ENCODE results near the gene OSER1. TPM values are rescaled to one million over a fixed set of nuclear protein-coding genes. Genes with fewer than 3 reads are reported as not detected.
"Not testable (repeated sequence)": the region's sequence is repeated elsewhere in the genome, so short reads cannot be mapped to it uniquely, and the experiment has no call there.

OSER1 gene
- polyA plus RNA-seq, 3 donors: 49.7 to 56.7 (median 50.7) TPM

DNA sequence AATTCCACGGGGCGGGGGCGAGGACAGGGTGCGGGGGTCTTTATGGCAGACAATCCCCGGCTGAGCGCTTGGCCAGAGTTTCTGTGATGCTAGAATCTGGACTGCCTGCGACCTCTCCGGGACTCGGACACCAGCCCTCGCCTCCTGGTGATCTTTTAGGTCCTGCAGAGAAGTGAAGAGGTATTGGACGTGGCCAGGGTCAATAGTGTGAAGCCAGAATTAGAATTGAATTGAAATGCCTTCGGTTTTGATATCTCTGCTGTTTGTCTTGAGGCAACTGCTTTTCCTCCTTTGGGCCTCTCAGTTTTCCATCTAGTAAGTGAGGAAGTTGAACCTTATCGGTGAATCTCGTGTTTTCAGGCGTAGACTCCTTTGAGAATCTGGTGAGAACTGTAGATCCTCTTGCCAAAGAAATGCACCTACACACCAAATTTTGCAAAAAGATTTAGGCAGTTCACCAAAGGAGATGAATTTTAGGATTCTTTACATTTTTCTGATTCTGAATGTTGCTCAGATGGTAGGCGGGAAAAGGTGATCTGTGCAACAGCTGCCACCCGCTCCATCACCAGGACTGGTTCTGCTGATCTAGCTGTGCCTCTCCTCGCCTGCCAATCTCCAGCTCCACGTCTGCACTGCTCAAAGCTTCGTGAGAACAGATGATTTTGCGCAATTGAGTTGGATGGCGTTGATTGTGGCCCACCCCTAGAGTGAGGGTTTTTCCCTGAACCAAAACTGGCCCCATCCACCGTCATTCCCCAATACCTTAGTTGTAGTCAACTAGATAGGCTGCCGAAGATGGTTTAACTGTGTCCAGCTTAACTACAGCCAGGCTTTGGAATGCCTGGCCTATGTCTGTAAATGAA is 837 bp upstream of the OSER1 start:
- DNase-seq (ENCODE audit: extremely low read depth in 1 of 11, low read depth in 9 of 11, low spot score in 4 of 11): peak in 1 of 11 donors; percentile 14

DNA sequence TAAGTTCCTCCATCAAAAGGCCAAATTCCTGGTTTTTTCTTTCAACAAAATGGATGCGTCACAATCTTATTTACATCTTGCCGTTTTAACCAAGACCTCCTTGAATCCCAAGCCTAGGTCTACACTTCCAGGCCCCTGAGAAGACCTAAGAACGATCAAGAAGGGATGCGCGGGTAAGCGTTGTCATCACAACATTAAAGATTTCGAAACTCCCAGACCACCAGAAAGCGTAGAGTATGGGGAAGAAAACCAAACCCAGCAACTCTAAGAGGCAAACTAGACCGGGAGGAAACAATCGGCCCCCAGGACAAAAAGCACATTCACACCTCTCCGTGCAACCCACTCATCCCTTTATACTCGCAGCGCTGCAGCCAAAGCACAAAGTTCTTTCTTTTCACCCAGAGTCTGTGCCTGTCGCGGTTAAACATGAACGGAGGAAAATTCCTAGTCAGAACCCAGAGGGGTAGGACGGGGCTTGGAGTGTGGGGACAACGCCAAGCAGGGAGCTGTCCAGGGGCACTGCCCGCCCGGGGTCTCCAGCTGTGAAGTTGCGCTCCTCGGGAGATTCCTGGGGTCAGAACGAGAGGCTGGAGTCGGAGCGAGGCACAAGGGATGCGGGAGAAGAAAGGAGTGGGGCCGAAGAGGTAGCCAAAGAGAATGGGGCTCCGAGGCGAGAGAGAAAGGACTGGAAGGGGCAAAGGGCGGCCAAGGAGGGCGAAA is 725 bp downstream of the OSER1 start:
- DNase-seq (ENCODE audit: extremely low read depth in 1 of 11, low read depth in 9 of 11, low spot score in 4 of 11): peak in 2 of 11 donors; percentile 12 to 23

DNA sequence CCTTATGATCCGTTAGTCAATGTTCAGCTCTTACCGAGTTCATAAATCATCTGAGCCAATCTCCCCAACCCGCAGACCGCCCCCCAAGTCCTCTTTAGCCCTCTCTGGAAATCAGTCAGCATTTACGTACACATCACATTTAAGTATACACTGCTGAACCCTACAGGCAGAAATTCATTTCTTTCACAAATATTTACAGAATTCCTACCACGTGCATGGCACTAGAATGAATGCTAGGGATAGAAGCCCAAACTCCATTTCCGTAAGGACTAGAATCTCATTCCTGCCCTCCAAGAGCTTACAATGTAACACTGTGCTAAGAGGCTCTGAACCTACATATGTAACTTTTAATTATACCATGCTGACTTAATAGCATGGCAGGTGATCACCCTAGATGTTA is 1.8 kb downstream of the OSER1 start:
- DNase-seq (ENCODE audit: extremely low read depth in 1 of 11, low read depth in 9 of 11, low spot score in 4 of 11): no peak

DNA sequence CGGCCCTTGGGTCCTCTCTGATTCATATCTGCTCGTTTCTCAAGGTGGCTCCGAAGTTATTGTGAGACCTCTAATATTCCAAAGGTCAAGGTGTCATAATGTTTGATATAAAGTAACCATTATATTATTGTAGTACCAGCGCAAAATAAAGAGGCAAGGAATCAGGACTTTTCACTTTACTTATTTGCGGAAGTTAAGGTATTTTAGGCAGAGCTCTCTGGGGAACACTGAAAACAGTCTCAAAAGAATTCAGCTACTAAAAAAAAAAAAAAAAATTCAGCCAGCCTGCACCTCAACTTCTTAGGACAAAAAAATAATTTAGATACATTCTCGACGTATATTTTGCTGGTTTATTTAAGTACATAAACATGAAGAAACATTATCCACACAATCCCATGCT is 2.4 kb downstream of the OSER1 start:
- no peak for DNase-seq (ENCODE audit: extremely low read depth in 1 of 11, low read depth in 9 of 11, low spot score in 4 of 11)

DNA sequence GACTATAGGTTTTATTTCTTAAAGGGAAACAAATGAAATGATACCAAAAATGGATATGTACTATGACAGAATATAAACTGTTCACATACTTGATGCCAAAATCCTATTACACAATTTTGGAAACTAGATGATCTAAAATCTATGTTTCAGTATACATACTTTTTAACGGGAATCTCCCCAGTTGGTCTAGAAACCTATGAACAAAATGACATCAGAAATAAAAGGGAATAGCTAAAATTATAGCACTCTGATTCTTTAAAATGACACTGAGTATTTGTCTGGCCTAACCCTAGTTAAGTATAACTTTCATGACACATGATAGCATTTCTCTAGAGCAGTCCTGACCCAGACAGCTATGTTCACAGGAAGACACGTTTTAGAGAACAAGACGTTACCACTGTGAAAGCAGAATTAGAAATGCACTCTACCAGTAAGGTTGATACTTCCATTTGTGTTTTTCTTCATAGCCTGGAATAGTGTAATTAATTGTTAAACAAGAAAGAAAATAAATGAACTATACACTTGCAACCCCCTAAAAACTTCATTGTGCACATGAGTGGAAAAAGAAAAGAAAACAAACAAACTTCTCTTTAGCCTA is 3.3 kb downstream of the OSER1 start:
- no peak for DNase-seq (ENCODE audit: extremely low read depth in 1 of 11, low read depth in 9 of 11, low spot score in 4 of 11)

DNA sequence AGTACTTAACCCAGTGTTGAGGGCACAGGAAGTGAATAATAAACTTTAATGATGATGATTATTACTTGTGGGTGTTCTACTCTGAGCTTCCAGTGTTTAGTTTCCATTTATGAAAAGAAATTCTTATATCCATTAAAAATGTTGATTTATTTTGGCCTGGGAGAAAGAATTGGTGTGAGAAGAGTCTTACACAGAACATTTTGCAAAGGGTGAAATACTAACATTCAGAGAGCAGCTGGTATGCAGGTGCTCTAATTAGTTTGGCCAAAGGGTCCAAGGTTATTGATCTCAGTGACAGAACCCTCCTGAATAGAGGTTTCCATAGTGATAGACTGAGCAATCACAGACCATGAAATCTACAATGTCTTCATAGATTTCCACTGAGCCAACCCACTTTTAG is 4.4 kb downstream of the OSER1 start:
- DNase-seq (ENCODE audit: extremely low read depth in 1 of 11, low read depth in 9 of 11, low spot score in 4 of 11): no peak

DNA sequence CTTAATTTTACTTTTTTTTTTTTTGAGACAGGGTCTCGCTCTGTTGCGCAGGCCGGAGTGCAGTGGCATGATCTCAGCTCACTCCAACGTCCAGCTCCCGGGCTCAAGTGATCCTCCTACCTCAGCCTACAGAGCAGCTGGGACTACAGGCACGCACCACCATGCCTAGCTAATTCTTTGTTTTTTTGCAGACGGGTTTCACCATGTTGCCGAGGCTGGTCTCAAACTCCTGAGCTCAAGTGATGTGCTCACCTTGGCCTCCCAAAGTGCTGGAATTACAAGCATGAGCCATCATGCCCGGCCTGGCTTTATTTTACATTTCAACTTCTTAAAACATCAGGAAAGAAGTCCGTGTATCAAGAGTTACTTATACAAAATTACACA is 5.7 kb downstream of the OSER1 start:
- DNase-seq (ENCODE audit: extremely low read depth in 1 of 11, low read depth in 9 of 11, low spot score in 4 of 11): no peak

DNA sequence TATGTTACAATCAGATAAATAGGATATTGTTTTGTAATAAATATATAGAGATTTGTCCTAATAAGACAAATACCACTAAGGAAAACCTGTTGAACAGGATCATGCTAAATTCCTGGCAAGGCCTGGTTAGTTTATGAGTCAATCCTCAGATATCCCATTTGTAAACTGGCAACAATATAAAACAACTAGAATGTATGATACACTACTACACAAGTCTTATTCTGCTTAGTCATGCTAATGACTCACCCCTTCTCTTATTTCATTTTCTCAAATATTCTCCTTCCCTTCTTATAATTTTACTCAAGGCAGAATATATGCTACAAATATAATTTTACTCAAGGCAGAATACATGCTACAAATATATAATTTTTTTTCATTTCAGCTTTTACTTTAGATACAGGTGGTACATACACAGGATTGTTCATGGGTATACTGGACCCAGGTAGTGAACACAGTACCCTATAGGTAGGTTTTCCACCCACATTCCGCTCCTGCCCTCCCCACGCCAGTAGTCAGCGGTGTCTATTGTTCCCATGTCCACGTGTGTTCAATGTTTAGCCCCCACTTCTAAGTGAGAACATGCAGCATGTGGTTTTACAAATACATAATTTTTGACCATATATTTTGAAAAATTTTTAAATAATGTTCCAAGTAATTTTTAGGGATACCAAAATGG is 6.3 kb downstream of the OSER1 start:
- DNase-seq (ENCODE audit: extremely low read depth in 1 of 11, low read depth in 9 of 11, low spot score in 4 of 11): no peak

DNA sequence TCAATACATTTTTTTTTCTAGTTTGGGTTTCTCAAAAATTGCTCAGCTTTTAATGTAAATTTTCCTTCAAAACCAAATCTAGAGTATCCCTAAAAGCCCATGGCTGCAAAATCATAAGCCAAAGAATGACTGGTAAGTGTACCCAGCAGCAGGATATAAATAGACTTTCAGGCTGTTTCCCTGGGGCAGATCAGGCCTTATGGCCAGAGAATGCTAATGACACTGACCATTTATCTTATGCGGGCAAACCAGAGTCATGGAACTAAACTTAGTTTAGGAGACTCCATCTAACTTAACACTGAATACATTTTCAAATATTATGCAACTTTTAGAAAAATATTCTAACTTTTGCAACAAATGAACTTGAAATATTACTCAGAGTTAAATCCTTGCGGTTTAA is 7.4 kb downstream of the OSER1 start:
- DNase-seq (ENCODE audit: extremely low read depth in 1 of 11, low read depth in 9 of 11, low spot score in 4 of 11): no peak

DNA sequence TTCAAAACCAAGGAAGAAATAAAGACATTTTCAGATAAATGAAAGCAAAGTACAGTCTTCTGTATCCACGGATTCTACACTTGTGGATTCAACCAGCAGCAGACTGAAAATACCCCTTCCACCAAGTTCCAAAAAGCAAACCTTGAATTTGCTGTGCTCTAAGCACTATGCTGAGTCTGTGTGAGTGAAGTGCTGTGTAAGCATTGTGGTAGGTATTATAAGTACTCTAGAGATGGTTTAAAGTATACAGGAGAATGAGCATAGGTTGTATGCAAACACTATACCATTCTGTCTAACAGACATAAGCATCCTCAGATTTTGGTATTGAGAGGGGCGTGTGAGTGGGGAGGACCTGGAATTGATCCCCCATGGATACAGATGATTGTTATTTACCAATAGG is 9.6 kb downstream of the OSER1 start:
- DNase-seq (ENCODE audit: extremely low read depth in 1 of 11, low read depth in 9 of 11, low spot score in 4 of 11): no peak

DNA sequence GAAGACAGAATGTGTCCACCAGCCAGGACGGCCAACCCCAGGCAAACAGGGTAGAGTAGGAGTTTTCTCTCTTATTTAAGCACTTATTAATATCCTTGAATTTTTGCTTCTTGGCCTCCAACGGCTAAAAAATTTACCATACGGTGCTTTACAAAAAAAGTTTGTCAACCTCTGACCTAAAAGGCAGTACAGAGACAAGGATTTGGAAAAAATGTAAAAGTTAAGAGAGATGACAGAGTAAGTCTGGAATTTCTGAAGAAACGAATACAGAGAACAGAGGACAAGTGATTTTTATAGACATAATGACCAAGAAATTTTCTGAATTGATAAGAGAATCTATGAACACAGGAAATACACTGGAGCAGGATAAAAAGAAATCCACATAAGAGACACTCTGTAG is 10.2 kb downstream of the OSER1 start:
- no peak for DNase-seq (ENCODE audit: extremely low read depth in 1 of 11, low read depth in 9 of 11, low spot score in 4 of 11)

DNA sequence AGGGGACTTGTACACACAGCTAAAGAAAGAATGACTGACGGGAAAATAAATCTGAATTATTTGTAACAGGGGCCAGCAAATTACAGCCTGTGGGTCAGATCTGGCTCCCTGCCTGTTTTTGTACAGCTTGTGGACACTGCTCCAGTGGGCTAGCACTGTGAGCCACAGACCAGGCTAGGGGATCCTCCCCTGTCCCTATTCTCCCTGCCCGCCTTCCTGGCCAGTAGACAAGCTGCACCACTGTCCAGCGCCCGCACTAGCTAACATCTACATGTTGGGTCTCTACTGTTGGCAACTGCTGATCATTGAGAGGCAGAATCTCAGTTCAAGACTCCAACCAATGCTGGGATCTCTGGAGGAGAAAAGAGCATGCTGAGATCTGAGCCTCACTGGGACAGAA is 10.7 kb downstream of the OSER1 start:
- no peak for DNase-seq (ENCODE audit: extremely low read depth in 1 of 11, low read depth in 9 of 11, low spot score in 4 of 11)

DNA sequence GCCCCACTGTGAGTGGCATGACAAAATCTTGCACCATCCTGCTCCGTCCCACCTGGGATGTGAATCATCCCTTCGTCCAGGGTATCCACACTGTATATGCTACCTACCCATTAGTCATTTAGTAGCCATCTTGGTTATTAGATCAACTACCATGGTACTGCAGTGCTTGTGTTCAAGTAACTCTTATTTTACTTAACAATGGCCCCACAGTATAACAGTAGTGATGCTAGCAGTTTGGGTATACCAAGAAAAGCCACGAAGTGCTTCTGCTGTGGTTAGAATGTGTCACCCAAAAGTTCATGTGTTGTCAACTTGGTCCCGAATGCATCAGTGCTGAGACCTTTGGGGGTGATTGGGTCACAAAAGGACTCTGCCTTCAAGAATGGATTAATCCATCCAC is 11.7 kb downstream of the OSER1 start:
- DNase-seq (ENCODE audit: extremely low read depth in 1 of 11, low read depth in 9 of 11, low spot score in 4 of 11): no peak

DNA sequence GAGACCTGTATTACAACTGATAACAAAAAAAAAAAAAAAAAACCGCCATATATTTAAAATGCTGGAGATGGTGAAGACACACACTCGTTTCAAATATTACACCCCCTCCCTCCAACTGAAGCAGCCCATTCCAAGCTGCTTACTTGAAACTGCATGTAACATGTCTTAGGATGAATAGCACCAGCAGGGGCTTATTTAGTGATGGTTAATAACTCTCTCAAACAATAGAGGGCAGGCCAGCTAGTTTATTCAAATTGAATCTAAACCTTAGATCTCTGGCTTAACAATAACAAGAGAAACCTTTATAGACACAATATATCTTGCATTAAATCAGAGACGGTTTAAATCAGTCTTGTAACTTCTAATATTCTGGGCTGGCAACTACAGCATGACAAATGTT is 14.3 kb downstream of the OSER1 start:
- no peak for DNase-seq (ENCODE audit: extremely low read depth in 1 of 11, low read depth in 9 of 11, low spot score in 4 of 11)

DNA sequence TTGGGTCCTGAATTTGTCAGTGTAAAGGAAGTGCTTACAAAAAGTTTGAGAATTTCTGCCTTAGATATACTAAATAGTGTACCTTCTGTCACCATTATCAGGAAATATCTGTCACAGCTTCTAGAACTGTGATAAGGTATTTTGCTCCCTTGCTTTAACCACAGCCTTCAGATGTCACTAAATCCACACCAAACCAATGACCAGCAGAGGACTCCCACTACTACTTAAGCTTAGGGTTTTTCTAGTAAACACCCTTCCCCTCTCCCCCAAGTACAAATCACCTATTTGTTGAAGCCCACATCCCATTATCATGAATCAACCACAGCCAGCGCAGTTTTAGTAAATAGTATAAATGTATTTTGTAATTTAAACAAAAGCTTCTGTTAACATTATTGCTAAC is 15.0 kb downstream of the OSER1 start:
- DNase-seq (ENCODE audit: extremely low read depth in 1 of 11, low read depth in 9 of 11, low spot score in 4 of 11): no peak

DNA sequence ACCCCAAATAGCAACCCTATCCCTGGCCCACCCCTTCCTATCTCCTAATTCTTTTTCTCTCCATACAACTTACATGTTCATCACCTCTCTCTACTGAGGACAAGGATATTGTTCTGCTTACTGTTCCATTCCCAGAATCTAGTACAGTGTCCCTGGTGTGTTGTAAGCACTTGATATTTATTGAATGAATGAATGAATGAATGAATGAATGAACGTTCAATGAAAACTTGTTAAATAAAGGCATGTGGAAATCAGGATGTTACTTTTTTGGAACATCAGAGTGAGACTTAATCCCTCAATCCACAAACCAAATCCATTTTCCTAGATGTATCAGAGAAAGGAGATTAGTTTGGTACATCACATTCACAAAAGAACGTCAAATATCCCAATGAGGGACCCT is 16.8 kb downstream of the OSER1 start:
- DNase-seq (ENCODE audit: extremely low read depth in 1 of 11, low read depth in 9 of 11, low spot score in 4 of 11): no peak

DNA sequence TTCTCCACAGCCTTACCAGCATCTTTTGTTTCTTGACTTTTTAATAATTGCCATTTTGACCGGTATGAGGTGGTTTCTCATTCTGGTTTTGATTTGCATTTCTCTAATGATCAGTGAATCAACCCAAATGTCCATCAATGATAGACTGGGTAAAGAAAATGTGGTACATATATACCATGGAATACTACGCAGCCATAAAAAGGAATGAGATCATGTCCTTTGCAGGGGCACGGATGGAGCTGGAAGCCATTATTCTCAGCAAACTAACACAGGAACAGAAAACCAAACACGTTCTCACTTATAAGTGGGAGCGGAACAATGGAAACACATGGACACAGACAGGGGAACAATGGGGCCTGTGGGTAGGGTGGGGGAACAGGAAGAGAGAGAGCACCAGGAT is 18.9 kb downstream of the OSER1 start:
- not testable (repeated sequence) for DNase-seq (ENCODE audit: extremely low read depth in 1 of 11, low read depth in 9 of 11, low spot score in 4 of 11)

DNA sequence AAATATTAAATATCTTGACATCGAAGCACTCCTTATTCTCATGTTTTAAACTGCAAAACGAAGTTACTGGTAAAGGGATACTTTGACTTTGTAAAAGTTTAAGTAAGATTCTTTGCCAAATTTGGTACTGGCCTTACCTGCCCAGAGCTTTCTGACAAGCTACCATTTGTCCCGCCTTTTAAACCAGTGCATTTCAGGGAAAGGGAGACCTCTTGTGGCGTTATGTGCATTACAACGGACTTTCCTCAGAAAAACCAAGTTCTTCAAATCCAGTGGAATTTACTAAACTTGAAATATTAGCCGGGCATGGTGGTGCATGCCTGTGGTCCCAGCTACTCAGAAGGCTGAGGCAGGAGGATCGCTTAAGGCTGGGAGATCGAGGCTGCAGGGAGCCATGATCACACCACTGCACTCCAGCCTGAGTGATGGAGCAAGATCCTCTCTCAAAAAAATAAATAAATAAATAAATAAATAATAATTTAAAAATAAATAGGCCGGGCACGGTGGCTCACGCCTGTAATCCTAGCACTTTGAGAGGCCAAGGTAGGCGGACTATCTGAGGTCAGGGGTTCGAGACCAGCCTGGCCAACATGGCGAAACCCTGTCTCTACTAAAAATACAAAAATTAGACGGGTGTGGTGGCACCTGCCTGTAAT is 20.2 kb downstream of the OSER1 start:
- peak in 9 of 11 donors; percentile 55 to 79 (median 71) for DNase-seq (ENCODE audit: extremely low read depth in 1 of 11, low read depth in 9 of 11, low spot score in 4 of 11)

DNA sequence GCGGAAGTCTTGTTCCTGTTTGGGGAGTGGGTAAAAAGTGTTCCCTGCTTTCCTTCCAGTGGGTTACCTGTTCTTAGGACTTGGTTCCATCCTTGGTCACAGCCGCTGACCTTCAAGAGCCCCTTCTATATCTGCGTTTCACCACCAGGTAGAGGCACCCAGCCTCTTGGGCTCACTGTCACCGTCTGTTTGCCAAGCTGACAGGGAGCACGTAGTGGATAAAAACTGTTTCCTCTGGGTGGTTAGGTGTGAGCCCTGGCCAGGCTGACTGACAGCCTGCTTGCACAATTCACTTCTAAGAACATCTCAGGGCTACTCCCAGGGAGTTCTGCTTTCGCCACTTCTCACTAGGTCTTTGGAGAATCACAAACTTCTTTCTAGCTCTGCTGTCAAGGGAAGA is 21.8 kb downstream of the OSER1 start:
- no peak for DNase-seq (ENCODE audit: extremely low read depth in 1 of 11, low read depth in 9 of 11, low spot score in 4 of 11)

Data from renal cortex interstitium (tissue), 11 donors.